H1 (cell line): ENCODE results near the gene DPP10. TPM values are rescaled to one million over a fixed set of nuclear protein-coding genes. Genes with fewer than 3 reads are reported as not detected.

Source experiments
- CTCF ChIA-PET: fragments of 300-600 bp; sonication (Branson Sonifier 250); formaldehyde crosslinking; loops from one replicate; lab custom pipeline; 2021; ENCODE audit not compliant: partially characterized antibody; lab: Charles Lee
- POLR2A ChIA-PET: fragments of 300-600 bp; sonication (Branson Sonifier 250); formaldehyde crosslinking; loops from one replicate; lab custom pipeline; 2021; ENCODE audit warnings: inconsistent platforms; ENCODE audit not compliant: partially characterized antibody; lab: Charles Lee
- DNase-seq, 2 experiments: peaks; one replicate each; pipeline versions ENCODE4 v3.0.0 to v3.0.0-alpha.2; 2010 to 2022; ENCODE audit warnings: low spot score in 2 of 2, low read depth in 1 of 2, mixed read lengths in 1 of 2
- FAIRE-seq: peaks from 2 replicates; lab custom pipeline; 2011; peaks lifted over from hg19 to GRCh38; lab: Jason Lieb, UNC
- H2AFZ ChIP-seq: 2 replicates; pipeline ENCODE4 v1.8.1; 2012; ENCODE audit warnings: low read length, inconsistent platforms
- H2AK5ac ChIP-seq: 2 replicates; pipeline ENCODE4 v1.6.1; 2013; ENCODE audit warnings: low read depth, low read length
- H2BK120ac ChIP-seq: replicated peaks from 2 replicates; pipeline ENCODE3; 2013; ENCODE audit warnings: low read depth, low read length, inconsistent platforms
- H2BK12ac ChIP-seq: 2 replicates; pipeline ENCODE4 v1.6.1; 2013; ENCODE audit warnings: low read depth, low read length
- H2BK15ac ChIP-seq: 2 replicates; pipeline ENCODE4 v1.6.1; 2013; ENCODE audit warnings: low read length
- H2BK20ac ChIP-seq: 2 replicates; pipeline ENCODE4 v1.6.1; 2013; ENCODE audit warnings: low read length
- H2BK5ac ChIP-seq: 2 replicates; pipeline ENCODE4 v1.6.1; 2013; ENCODE audit warnings: low read depth, low read length
- H3K14ac ChIP-seq: 2 replicates; pipeline ENCODE4 v1.6.1; 2013; ENCODE audit warnings: inconsistent platforms; ENCODE audit not compliant: insufficient read length
- H3K18ac ChIP-seq: 2 replicates; pipeline ENCODE4 v1.6.1; 2013; ENCODE audit warnings: low read length; ENCODE audit errors: extremely low read depth
- H3K23ac ChIP-seq: 2 replicates; pipeline ENCODE4 v1.6.1; 2013; ENCODE audit warnings: inconsistent platforms; ENCODE audit not compliant: insufficient read length
- H3K23me2 ChIP-seq: 2 replicates; pipeline ENCODE4 v1.6.1; 2013; ENCODE audit warnings: low read depth, low read length
- H3K27ac ChIP-seq: 2 replicates; pipeline ENCODE4 v1.6.1; 2011; ENCODE audit warnings: low read depth, low read length, inconsistent platforms
- H3K27me3 ChIP-seq, 4 experiments: replicated peaks in 1 of 4; 1 replicate in 1 of 4; 2 replicates in 3 of 4; pipeline versions ENCODE4 v1.6.1 to v1.8.1; 2011 to 2013; ENCODE audit warnings: low read length in 3 of 4, mild to moderate bottlenecking in 3 of 4, inconsistent platforms in 2 of 4, mixed read lengths in 2 of 4, moderate library complexity in 1 of 4; ENCODE audit not compliant: control insufficient read depth in 3 of 4, insufficient read depth in 3 of 4; ENCODE audit errors: extremely low read depth in 1 of 4
- H3K36me3 ChIP-seq, 4 experiments: 2 replicates each; pipeline versions ENCODE4 v1.6.1 to v1.8.1; 2011 to 2013; ENCODE audit warnings: mild to moderate bottlenecking in 4 of 4, low read length in 3 of 4, moderate library complexity in 2 of 4, control low read depth in 1 of 4, inconsistent platforms in 1 of 4; ENCODE audit not compliant: insufficient read depth in 4 of 4, control insufficient read depth in 2 of 4
- H3K4ac ChIP-seq: replicated peaks from 2 replicates; pipeline ENCODE3; 2013; ENCODE audit warnings: low read length, low read depth, mixed read lengths, inconsistent platforms; ENCODE audit not compliant: insufficient read length
- H3K4me1 ChIP-seq, 4 experiments: replicated peaks in 1 of 4; 1 replicate in 1 of 4; 2 replicates in 3 of 4; pipeline versions ENCODE4 v1.6.1 to v1.8.1; 2011 to 2013; ENCODE audit warnings: low read length in 3 of 4, inconsistent platforms in 2 of 4, mixed read lengths in 1 of 4; ENCODE audit not compliant: insufficient read depth in 4 of 4, control insufficient read depth in 3 of 4
- H3K4me2 ChIP-seq, 2 experiments: 2 replicates each; pipeline versions ENCODE4 v1.6.1 to v1.8.1; 2011 to 2013; ENCODE audit warnings: low read depth in 2 of 2, low read length in 2 of 2, control low read depth in 1 of 2, inconsistent platforms in 1 of 2, mild to moderate bottlenecking in 1 of 2; ENCODE audit not compliant: insufficient read depth in 1 of 2
- H3K4me3 ChIP-seq, 4 experiments: fragments of 200-600, 300-600 bp in 1 of 4; sonication (generic), shearing (Covaris generic), sonication (Bioruptor Twin) in 1 of 4; 2 replicates each; pipeline versions ENCODE4 v1.5.1 to v1.8.1; 2011 to 2016; ENCODE audit warnings: low read length in 4 of 4, low read depth in 3 of 4, control low read depth in 2 of 4, inconsistent platforms in 2 of 4, mild to moderate bottlenecking in 2 of 4, mixed read lengths in 1 of 4, moderate library complexity in 1 of 4; ENCODE audit not compliant: insufficient read depth in 2 of 4; ENCODE audit errors: extremely low read depth in 1 of 4
- H3K56ac ChIP-seq: replicated peaks from 2 replicates; pipeline ENCODE3; 2013; ENCODE audit warnings: low read depth, mild to moderate bottlenecking, mixed read lengths, low read length, inconsistent platforms; ENCODE audit not compliant: insufficient read length
- H3K79me1 ChIP-seq: 2 replicates; pipeline ENCODE4 v1.6.1; 2013; ENCODE audit warnings: low read depth, low read length, control low read depth
- H3K79me2 ChIP-seq, 2 experiments: 2 replicates each; pipeline versions ENCODE4 v1.6.1 to v1.8.1; 2012 to 2013; ENCODE audit warnings: low read length in 2 of 2, mild to moderate bottlenecking in 2 of 2, inconsistent platforms in 1 of 2; ENCODE audit not compliant: insufficient read depth in 2 of 2, control insufficient read depth in 1 of 2
- H3K9ac ChIP-seq, 4 experiments: replicated peaks in 1 of 4; 1 replicate in 1 of 4; 2 replicates in 3 of 4; pipeline versions ENCODE4 v1.6.1 to v1.8.1; 2011 to 2013; ENCODE audit warnings: low read depth in 3 of 4, low read length in 3 of 4, control low read depth in 2 of 4, mild to moderate bottlenecking in 2 of 4, moderate library complexity in 2 of 4, inconsistent platforms in 1 of 4; ENCODE audit errors: extremely low read depth in 1 of 4
- H3K9me3 ChIP-seq, 2 experiments: 2 replicates each; pipeline versions ENCODE4 v1.6.1 to v1.8.1; 2012 to 2013; ENCODE audit warnings: mild to moderate bottlenecking in 2 of 2, moderate library complexity in 2 of 2, control low read depth in 1 of 2, inconsistent platforms in 1 of 2, low read depth in 1 of 2, low read length in 1 of 2, mixed read lengths in 1 of 2; ENCODE audit not compliant: insufficient read depth in 2 of 2
- H4K20me1 ChIP-seq, 2 experiments: replicated peaks in 1 of 2; 2 replicates each; pipeline versions ENCODE3 to v1.8.1; 2011 to 2013; ENCODE audit warnings: inconsistent platforms in 2 of 2, low read length in 2 of 2, mild to moderate bottlenecking in 1 of 2; ENCODE audit not compliant: insufficient read depth in 2 of 2, control insufficient read depth in 1 of 2
- H4K5ac ChIP-seq: 2 replicates; pipeline ENCODE4 v1.6.1; 2013; ENCODE audit warnings: low read length, low read depth, mixed read lengths, inconsistent platforms; ENCODE audit not compliant: insufficient read length
- H4K8ac ChIP-seq: 2 replicates; pipeline ENCODE4 v1.8.0; 2013; ENCODE audit warnings: mild to moderate bottlenecking, moderate library complexity, low read length, inconsistent platforms; ENCODE audit not compliant: insufficient read depth; ENCODE audit errors: extremely low read depth
- H4K91ac ChIP-seq: replicated peaks from 2 replicates; pipeline ENCODE3; 2013; ENCODE audit warnings: low read length, mixed read lengths, inconsistent platforms; ENCODE audit not compliant: insufficient read length
- BCL11A ChIP-seq, 2 experiments: IDR thresholded peaks; one replicate each; pipeline ENCODE4 v1.6.1; 2011; ENCODE audit warnings: low read depth in 2 of 2, low read length in 2 of 2, mild to moderate bottlenecking in 2 of 2
- CHD1 ChIP-seq: IDR thresholded peaks from 2 replicates; pipeline ENCODE4 v1.6.1; 2012; ENCODE audit warnings: low read depth, low read length, improper control_type of control experiment
- CHD2 ChIP-seq: IDR thresholded peaks from 2 replicates; pipeline ENCODE4 v1.6.1; 2012; ENCODE audit warnings: low read length, improper control_type of control experiment
- CTBP2 ChIP-seq: IDR thresholded peaks from 2 replicates; pipeline ENCODE4 v1.7.0; 2011; ENCODE audit warnings: borderline replicate concordance, mild to moderate bottlenecking, moderate library complexity, mixed read lengths, low read length; ENCODE audit not compliant: insufficient read depth, insufficient read length
- KDM4A ChIP-seq: IDR thresholded peaks from one replicate; pipeline ENCODE4 v1.7.1; 2012; ENCODE audit warnings: low read depth, mild to moderate bottlenecking, moderate library complexity, low read length, inconsistent platforms; ENCODE audit not compliant: severe bottlenecking
- POLR2A ChIP-seq, 2 experiments: IDR thresholded peaks; 1 replicate in 1 of 2; 2 replicates in 1 of 2; pipeline ENCODE4 v1.6.1; 2011; ENCODE audit warnings: low read depth in 2 of 2, low read length in 2 of 2, mild to moderate bottlenecking in 2 of 2; ENCODE audit errors: control extremely low read depth in 1 of 2
- SIRT6 ChIP-seq: IDR thresholded peaks from one replicate; pipeline ENCODE4 v1.7.1; 2012; ENCODE audit warnings: low read length, inconsistent platforms
- WGBS, 2 experiments: shearing (Covaris generic) in 1 of 2; methylation state at CpG; one replicate each; pipeline versions ENCODE4 v1.1.6 to v1.1.7; 2013 to 2015; ENCODE audit warnings: low lambda C conversion rate in 2 of 2, mixed read lengths in 2 of 2, inconsistent platforms in 1 of 2, low coverage in 1 of 2, missing lambda C conversion rate in 1 of 2; ENCODE audit not compliant: insufficient replicate concordance in 2 of 2, insufficient coverage in 1 of 2, insufficient read length in 1 of 2; ENCODE audit errors: extremely low coverage in 1 of 2, missing lambda C conversion rate in 1 of 2; 5-methylcytosine and 5-hydroxymethylcytosine counted together
- polyA plus RNA-seq, 7 experiments: library from polyadenylated mRNA; depleted of rRNA in 3 of 7; stranded (reverse) in 5 of 7; unstranded in 2 of 7; fragments of >200 nt in 5 of 7; fragments of 200-250 nt in 2 of 7; gene quantifications; 1 replicate in 5 of 7; 2 replicates in 1 of 7; 4 replicates in 1 of 7; pipeline versions ENCODE4 v1.2.1 to v1.2.3, GENCODE V29; 2011 to 2013; ENCODE audit warnings: missing spikeins in 2 of 7, mixed read lengths in 2 of 7
- total RNA-seq: library from RNA; stranded (reverse); fragmentation: NEBNext Ultra II Directional; extraction: Animal tissue kit (Norgen Biotek cat#: 25700); gene quantifications from 2 replicates; pipeline ENCODE4 v1.2.1, GENCODE V29; 2021

Gene DPP10
- total and polyA plus RNA-seq, 2 of the 8 experiments (the other 6 are each of a cell fraction or from before 2014, with no cell fraction given): 3.3 to 7.2 TPM

GRCh38 chr2:114962532-114962931 lies 520.1 kb downstream of the DPP10 start:
- no peak for DNase-seq
- H2BK5ac ChIP-seq: no peak overlapping the region
- H4K91ac ChIP-seq: no peak overlapping the region
- H4K8ac ChIP-seq: no peak overlapping the region
- no peak overlapping the region for H2AK5ac ChIP-seq
- no peak overlapping the region for H3K4ac ChIP-seq
- no peak overlapping the region for H2BK12ac ChIP-seq
- FAIRE-seq: no peak
- no peak overlapping the region for H2BK15ac ChIP-seq
- no peak overlapping the region for H3K4me3 ChIP-seq
- no peak overlapping the region for H3K14ac ChIP-seq
- no peak overlapping the region for H2BK120ac ChIP-seq
- WGBS, 2 experiments: 94% methylated on average over 3 of the region's 3 CpGs; no CpG with 5 or more reads in 1 of the 2 experiments
- H3K36me3 ChIP-seq: no peaks in the 10 kb centered on the region
- no peaks in the 10 kb centered on the region for H3K4me1 ChIP-seq
- no peaks in the 10 kb centered on the region for H4K20me1 ChIP-seq
- H3K27me3 ChIP-seq: no peaks in the 10 kb centered on the region
- no peaks in the 10 kb centered on the region for H3K79me1 ChIP-seq
- H2AFZ ChIP-seq: no peak overlapping the region
- H3K23ac ChIP-seq: no peak overlapping the region
- ChIA-PET CTCF (interaction anchor here (1.0 kb wide), 1 partner anchor 201 kb away, joined by 3 read pairs; no protein-coding TSS in a partner anchor), POLR2A (no interaction called here)
- H3K56ac ChIP-seq: no peak overlapping the region
- no peaks in the 10 kb centered on the region for H3K23me2 ChIP-seq
- H4K5ac ChIP-seq: no peak overlapping the region
- no peak overlapping the region for H3K4me2 ChIP-seq
- no peak overlapping the region for H3K9ac ChIP-seq
- TF ChIP-seq BCL11A (IDR thresholded peaks at IDR 0.05; ENCODE audit: low read depth in 2 of 2, low read length in 2 of 2): no peak
- no peak for TF ChIP-seq SIRT6
- TF ChIP-seq CHD1: no peak
- TF ChIP-seq POLR2A (IDR thresholded peaks at IDR 0.05; ENCODE audit: control extremely low read depth in 1 of 2, low read depth in 2 of 2, low read length in 2 of 2): no peak
- no peak for TF ChIP-seq KDM4A
- TF ChIP-seq CTBP2: no peak
- TF ChIP-seq CHD2: no peak
- no peak overlapping the region for H3K18ac ChIP-seq
- no peaks in the 10 kb centered on the region for H3K9me3 ChIP-seq
- no peak overlapping the region for H3K27ac ChIP-seq
- no peak overlapping the region for H2BK20ac ChIP-seq
- H3K79me2 ChIP-seq: no peaks in the 10 kb centered on the region
